Peyer's patch (tissue), 4 donors: Measurements from ENCODE around the gene TMEM163.

Source experiments
- CTCF ChIP-seq, 6 experiments: fragments of 450-650 bp in 4 of 6; fragments of 200-600 bp in 2 of 6; sonication (generic) in 1 of 6; IDR thresholded peaks; one replicate each; pipeline ENCODE4 v1.5.1; 2017 to 2019; ENCODE audit warnings: antibody characterized with exemption in 6 of 6, mild to moderate bottlenecking in 3 of 6, moderate library complexity in 1 of 6
- POLR2A ChIP-seq, 2 donors: fragments of 450-650 bp; IDR thresholded peaks; one replicate each; pipeline ENCODE4 v1.5.1; 2017; ENCODE audit warnings: antibody characterized with exemption in 2 of 2, mild to moderate bottlenecking in 2 of 2, moderate library complexity in 2 of 2

DNA sequence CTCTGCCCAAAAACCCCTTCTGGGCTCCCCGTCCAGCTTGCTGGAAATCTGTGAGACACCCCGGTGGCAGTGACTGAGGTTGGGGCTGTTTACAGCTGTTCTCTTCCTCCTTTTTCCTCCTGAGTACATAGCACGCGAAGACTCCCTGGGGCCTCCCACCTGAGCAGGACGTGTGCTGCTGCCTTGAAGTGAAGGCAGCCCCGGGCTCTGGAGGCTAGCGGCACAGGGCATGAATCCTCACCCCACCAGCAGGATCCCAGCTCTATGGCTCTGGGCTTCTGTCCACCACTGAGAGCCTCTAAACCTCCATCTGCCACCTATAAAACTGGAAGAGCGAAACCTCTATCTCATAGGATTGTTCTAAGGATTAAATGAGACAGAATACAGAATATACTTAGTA lies 182.5 kb downstream of the TMEM163 start:
- TF ChIP-seq CTCF (IDR thresholded peaks at IDR 0.05) (no peak), POLR2A (IDR thresholded peaks at IDR 0.05) (no peak)
